H1 (cell line): Measurements from ENCODE around the gene TSPAN9. TPM values are rescaled to one million over a fixed set of nuclear protein-coding genes. Genes with fewer than 3 reads are reported as not detected.

ENCODE experiments used
- ATF3 ChIP-seq: IDR thresholded peaks from 2 replicates; pipeline ENCODE4 v1.6.1; 2011; ENCODE audit warnings: low read depth, mild to moderate bottlenecking, low read length; ENCODE audit not compliant: insufficient read depth
- SIN3A ChIP-seq, 2 experiments: IDR thresholded peaks in 1 of 2; conservative IDR thresholded peaks in 1 of 2; 2 replicates each; pipeline ENCODE4 v1.6.1; 2011 to 2012; ENCODE audit warnings: low read length in 2 of 2, improper control_type of control experiment in 1 of 2, low read depth in 1 of 2, mild to moderate bottlenecking in 1 of 2
- polyA plus RNA-seq, 7 experiments: library from polyadenylated mRNA; depleted of rRNA in 3 of 7; stranded (reverse) in 5 of 7; unstranded in 2 of 7; fragments of >200 nt in 5 of 7; fragments of 200-250 nt in 2 of 7; gene quantifications; 1 replicate in 5 of 7; 2 replicates in 1 of 7; 4 replicates in 1 of 7; pipeline versions ENCODE4 v1.2.1 to v1.2.3, GENCODE V29; 2011 to 2013; ENCODE audit warnings: missing spikeins in 2 of 7, mixed read lengths in 2 of 7
- total RNA-seq: library from RNA; stranded (reverse); fragmentation: NEBNext Ultra II Directional; extraction: Animal tissue kit (Norgen Biotek cat#: 25700); gene quantifications from 2 replicates; pipeline ENCODE4 v1.2.1, GENCODE V29; 2021

Gene TSPAN9
- total and polyA plus RNA-seq, 2 of the 8 experiments (the other 6 are each of a cell fraction or from before 2014, with no cell fraction given): 11.5 to 29.1 TPM

- no peak for TF ChIP-seq SIN3A (conservative IDR thresholded peaks at IDR 0.05 in 1 of 2, IDR thresholded peaks at IDR 0.05 in 1 of 2; ENCODE audit: low read depth in 1 of 2, low read length in 2 of 2)
- TF ChIP-seq ATF3: no peak
These were observed 48.5 kb downstream of the TSPAN9 start (continued) for GRCh38 chr12:3125674-3126073.
